GM18873 (cell line): ENCODE results near the gene IL15.
"Not testable (repeated sequence)": the region's sequence is repeated elsewhere in the genome, so short reads cannot be mapped to it uniquely, and the experiment has no call there.

Experiments
- ATAC-seq: cut with Tn5 transposase; IDR thresholded peaks from one replicate; pipeline ENCODE4 v1.9.1; 2021; ENCODE audit warnings: mild to moderate bottlenecking, moderate library complexity, moderate number of reproducible peaks; ENCODE audit not compliant: unreplicated experiment, low FRiP score

Gene IL15

GRCh38 chr4:141645611-141646340 lies 9.4 kb downstream of the IL15 start:
- ATAC-seq = no peak

GRCh38 chr4:141646969-141647368 lies 10.6 kb downstream of the IL15 start:
- ATAC-seq = no peak

- ATAC-seq = no peak
Observed at GRCh38 chr4:141647966-141648365, 11.6 kb downstream of the IL15 start.

- ATAC-seq = no peak
Observed at GRCh38 chr4:141652161-141652778, 15.9 kb downstream of the IL15 start.

- no peak for ATAC-seq
Observed at GRCh38 chr4:141654098-141654497, 17.7 kb downstream of the IL15 start.

DNA sequence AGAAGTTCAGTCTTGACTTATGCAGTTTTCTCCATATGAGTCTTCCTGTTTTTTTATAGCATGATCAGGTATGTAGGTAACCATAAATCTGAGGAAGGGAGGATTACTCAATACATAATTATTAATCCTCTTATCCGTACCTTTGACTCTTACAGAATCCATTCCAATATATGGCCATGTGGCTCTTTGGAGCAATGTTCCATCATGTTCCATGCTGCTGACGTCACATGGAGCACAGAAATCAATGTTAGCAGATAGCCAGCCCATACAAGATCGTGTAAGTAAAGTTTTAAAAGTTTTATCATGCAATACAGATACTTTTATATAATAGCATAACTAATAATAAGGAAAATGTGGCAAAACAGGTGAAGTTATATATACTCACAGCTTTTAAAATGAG lies 19.6 kb downstream of the IL15 start:
- ATAC-seq = no peak

DNA sequence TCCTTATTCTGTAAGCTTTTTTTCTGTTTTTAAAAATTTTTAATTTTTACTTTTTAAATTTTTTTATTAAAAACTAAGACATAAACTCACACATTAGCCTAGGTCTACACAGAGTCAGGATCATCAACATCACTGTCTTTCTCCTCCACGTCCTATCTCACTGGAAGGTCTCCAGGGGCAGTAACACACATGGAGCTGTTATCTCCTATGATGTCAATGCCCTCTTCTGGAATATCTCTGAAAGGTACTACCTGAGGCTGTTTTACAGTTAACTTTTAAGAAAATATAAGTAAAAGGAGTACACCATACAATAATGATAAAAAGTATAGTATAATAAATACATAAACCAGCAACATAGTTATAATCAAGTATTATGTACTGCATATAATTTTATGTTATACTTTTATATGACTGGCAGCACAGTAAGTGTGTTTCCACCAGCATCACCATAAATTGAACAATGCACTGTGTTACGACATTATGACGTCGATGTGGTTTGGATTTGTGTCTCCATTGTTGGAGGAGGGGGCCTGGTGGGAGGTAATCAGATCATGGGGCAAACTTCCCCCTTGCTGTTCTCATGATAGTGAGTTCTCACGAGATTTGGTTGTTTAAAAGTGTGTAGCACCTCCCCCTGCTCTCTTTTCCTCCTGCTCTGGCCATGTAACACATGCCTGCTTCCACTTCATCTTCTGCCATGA lies 21.3 kb downstream of the IL15 start:
- no peak for ATAC-seq

- ATAC-seq = no peak
Observed at GRCh38 chr4:141658309-141658708, 21.9 kb downstream of the IL15 start.

DNA sequence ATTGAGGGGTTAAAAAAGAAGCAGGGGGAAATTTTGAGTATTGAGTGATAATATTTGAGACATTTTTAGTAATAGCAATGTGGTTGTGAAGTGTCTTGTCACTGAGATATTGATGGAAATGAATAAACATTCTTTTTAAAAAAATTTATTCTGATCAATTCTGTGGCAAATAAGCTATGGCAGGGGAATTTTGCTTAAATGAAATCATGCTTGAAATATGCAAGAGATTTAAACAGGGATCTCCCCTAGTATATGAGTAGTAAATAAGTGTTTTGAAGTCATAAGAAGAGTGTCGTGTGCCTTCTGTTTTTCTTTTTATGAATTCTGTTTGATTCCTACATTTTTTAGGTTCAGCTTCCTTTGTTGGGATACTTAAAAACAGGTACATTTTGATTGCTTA lies 23.2 kb downstream of the IL15 start:
- no peak for ATAC-seq

DNA sequence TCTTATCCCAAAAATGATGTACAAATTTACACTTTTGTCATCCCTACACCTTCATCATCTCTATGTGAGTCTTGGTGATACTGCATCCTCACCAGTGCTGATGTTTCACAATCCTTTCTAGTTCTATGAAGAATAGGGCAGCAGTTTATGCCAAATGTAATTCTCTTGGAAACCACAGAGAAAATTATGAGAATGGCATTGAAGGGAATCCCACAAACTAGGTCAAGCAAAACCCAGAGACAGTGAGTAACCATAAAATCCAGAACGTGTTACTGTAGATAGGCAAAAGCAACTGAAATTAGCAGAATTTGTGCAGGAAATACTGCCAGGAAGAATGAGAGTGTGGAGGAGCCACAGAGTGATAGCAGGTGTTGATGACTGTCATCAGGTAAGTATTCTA lies 24.5 kb downstream of the IL15 start:
- ATAC-seq = no peak

- ATAC-seq = no peak
Observed at GRCh38 chr4:141668200-141668910, 32.0 kb downstream of the IL15 start.

DNA sequence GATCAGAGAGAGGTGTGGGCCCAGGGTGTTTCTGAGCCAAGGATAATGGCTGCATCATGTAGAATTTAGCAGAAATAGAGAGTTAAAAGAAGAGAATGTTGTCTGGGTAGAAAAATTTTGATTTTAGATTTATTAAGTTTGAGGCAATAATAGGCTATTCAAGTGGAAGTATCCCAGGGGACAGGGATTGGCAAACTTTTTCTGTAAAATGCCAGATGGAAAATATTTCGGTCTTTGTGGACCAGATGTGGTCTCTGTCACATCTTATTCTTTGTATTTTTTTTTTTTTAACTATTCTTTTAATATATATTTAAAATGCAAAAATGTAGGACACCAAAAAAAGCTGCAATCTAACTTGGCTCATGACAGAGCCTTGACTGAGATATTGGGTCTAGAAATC lies 33.1 kb downstream of the IL15 start:
- ATAC-seq = no peak

- no peak for ATAC-seq
Observed at GRCh38 chr4:141675384-141675783, 39.0 kb downstream of the IL15 start.

DNA sequence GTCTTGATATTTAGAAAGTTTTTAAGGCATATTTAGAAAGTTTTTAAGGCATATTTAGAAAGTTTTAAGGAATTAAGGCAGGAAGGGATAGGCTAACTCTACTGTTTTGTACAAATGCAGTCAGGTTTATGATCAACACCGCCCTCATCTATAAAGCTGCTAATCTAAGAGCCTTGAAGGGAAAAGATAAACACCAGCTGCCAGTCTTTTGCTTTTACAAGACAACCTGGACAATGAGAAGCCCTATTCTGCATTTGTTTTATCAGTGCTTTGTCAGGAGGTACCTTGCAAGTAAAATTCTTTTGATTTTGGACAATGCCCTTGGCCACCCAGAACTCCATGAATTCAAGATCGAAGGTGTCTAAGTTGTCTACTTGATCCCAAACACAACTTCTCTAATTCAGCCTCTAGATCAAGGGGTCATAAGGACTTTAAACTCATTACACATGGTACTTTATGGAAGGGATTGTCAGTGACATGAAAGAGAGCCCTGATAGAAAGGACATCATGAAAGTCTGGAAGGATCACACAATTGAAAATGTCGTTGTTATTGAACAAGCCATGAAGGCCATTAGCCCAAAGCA lies 39.8 kb downstream of the IL15 start:
- no peak for ATAC-seq

- no peak for ATAC-seq
Observed at GRCh38 chr4:141680060-141680459, 43.7 kb downstream of the IL15 start.

DNA sequence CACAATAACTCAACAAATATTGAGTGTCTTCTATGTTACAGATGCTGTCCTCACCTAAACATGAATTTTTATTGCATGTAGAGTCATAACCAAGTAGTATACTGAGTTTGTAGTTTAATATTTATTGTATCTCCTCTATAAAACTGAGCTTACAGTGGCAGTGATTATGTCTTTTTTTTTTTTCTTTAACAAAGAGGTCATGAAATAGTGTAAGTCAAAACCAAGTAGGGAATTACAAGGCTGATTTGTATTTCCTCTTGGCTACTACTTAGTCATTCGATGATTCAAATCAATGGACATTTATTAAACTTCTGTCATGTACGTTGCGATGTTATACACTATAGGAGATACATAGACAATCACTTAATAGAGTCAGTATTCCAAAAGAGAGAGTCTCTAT lies 48.4 kb downstream of the IL15 start:
- ATAC-seq = no peak

GRCh38 chr4:141686146-141686775 lies 49.9 kb downstream of the IL15 start:
- ATAC-seq = no peak

GRCh38 chr4:141686879-141687278 lies 50.5 kb downstream of the IL15 start:
- ATAC-seq = no peak

- ATAC-seq = not testable (repeated sequence)
Observed at GRCh38 chr4:141689726-141690296, 53.4 kb downstream of the IL15 start.

DNA sequence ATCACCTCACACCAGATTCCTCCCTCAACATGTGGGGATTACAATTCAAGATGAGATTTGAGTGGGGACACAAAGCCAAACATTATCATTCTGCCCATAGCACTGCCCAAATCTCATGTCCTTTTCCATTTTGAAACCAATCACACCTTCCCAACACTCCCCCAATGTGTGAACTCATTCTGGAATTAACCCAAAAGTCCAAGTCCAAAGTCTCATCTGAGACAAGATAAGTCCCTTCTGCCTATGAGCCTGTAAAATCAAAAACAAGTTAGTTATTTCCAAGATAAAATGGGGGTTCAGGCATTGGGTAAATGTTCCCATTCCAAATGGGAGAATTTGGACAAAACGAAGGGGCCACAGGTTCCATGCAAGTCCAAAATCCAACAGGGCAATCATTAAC lies 54.9 kb downstream of the IL15 start:
- ATAC-seq = not testable (repeated sequence)
